ENCODE data around the gene PHF23.

DNA sequence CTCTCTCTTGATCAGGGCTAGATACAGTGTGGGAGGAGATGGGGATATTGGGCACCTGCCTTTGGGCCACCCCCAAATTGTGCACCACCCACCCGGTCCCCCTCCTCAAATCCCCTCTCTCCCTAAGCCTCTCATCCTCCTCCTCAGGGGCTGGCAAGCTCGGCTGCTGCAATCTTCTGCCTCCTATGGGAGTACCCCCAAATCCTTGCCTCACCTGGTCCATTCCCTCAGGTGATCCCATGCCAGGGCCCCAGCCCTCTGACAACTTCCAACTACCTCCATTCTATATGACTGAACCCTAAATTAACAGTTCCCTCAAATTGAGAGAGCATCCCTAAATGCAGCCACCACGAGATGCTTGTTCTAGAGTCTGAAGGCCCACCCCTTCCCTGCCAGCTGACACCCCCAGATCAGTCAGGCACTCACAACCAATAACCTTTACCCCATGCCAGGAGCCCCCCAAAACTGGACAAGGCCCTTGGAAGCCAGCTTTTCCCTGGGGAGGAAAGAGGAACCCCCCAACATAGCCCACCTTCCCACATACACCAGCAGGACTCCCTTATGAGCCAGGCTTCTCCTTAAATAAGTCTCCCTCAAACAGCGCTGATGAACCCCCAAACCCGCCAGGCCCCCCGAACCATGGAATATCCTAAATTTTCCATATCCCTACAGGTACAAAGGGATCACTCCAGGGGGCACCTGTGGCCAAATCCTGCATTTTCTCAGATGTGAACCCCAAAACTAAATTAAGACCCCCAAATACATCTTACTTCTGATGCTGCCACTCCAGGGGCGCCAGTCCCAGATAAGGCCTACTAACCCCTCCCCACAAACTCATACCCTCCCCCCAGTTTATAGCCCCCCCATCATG is 22.8 kb downstream of the PHF23 start:
- TF ChIP-seq, protein P1, sequence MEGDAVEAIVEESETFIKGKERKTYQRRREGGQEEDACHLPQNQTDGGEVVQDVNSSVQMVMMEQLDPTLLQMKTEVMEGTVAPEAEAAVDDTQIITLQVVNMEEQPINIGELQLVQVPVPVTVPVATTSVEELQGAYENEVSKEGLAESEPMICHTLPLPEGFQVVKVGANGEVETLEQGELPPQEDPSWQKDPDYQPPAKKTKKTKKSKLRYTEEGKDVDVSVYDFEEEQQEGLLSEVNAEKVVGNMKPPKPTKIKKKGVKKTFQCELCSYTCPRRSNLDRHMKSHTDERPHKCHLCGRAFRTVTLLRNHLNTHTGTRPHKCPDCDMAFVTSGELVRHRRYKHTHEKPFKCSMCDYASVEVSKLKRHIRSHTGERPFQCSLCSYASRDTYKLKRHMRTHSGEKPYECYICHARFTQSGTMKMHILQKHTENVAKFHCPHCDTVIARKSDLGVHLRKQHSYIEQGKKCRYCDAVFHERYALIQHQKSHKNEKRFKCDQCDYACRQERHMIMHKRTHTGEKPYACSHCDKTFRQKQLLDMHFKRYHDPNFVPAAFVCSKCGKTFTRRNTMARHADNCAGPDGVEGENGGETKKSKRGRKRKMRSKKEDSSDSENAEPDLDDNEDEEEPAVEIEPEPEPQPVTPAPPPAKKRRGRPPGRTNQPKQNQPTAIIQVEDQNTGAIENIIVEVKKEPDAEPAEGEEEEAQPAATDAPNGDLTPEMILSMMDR (conservative IDR thresholded peaks at IDR 0.05 in 1 of 2, IDR thresholded peaks at IDR 0.05 in 1 of 2; ENCODE audit: low read depth in 1 of 2, low read length in 2 of 2): no peak
- TF ChIP-seq EZH2 (IDR thresholded peaks at IDR 0.05; ENCODE audit: low read length, missing control alignments): no peak
